GM18517 (cell line): Measurements from ENCODE around the gene MOK.
A peak's percentile ranks its signal among the peaks of the same experiment; 100 is the strongest.
"Not testable (repeated sequence)": the region's sequence is repeated elsewhere in the genome, so short reads cannot be mapped to it uniquely, and the experiment has no call there.

Experiments used
- ATAC-seq: cut with Tn5 transposase; IDR thresholded peaks from one replicate; pipeline ENCODE4 v1.9.1; 2021; ENCODE audit warnings: mild to moderate bottlenecking, moderate library complexity; ENCODE audit not compliant: unreplicated experiment

Gene MOK, protein sequence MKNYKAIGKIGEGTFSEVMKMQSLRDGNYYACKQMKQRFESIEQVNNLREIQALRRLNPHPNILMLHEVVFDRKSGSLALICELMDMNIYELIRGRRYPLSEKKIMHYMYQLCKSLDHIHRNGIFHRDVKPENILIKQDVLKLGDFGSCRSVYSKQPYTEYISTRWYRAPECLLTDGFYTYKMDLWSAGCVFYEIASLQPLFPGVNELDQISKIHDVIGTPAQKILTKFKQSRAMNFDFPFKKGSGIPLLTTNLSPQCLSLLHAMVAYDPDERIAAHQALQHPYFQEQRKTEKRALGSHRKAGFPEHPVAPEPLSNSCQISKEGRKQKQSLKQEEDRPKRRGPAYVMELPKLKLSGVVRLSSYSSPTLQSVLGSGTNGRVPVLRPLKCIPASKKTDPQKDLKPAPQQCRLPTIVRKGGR

DNA sequence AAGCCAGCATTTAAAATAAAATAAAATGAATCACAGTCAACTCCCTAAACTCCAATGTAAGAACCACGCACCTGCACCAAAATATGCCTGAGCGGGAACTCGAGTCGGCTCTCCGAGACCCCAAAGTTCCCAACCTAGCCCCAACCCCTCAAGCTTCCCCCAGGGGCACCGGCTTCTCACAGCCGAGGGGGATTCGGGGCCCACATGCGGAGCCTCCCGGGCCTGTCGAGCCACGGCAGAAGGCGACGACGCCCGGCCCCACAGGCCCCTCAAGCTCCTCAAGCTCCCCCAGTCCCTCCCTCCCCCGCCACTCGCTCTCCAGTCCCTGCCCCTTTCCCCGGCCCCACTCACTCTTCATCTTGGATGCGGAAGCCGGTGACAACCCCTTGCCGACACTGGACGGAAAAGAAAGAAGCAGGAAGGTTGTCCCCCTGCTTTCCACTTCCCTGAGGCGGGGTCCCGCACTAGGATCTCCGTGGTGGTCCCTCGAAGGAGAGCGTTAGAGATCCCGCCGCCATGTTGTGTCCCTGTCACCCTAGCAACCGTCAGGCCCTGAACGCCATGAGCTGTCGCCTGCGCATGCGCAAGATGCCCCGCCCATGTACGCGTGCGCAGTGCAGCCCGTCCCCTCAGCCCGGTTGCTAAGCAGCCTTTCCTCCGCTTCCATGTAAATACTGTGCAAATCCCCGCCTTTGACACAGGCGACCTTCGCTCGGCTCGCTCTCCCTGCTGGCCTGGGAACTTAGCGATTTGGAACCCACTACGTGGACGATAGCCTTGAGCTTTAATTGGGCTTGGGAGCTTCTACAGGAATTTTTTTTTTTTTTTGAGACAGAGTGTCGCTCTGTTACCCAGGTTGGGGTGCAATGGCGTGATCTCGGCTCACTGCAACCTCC lies at the start of gene MOK:
Gene MOK, minus strand, starts transcription at position 554 of the 896 bp plus-strand sequence. Its CDS starts 196 bp downstream, at position 358.
- ATAC-seq = peak; percentile 89

DNA sequence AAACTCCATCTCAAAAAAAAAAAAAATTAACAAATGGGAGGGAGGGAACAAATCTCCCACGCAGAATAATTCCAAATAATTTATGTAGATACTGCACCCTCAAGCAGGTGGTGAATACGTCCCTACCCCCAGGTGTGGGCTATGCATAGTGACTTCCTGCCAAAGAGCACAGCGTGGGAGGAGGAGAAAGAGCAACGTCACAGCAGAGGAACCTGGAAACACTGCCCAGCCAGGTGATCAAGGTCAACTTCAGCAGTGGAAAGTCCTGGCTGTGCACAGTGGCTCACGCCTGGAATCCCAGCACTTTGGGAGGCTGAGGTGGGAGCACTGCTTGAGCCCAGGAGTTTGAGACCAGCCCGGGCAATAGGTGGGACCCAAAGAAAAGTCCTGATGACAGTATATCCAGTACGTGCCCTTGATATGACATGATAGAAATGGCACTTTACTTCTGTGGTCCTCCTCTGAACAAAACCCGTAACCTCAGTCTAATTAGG lies 48.2 kb upstream of the MOK start:
- ATAC-seq = no peak

- ATAC-seq = no peak
Observed at GRCh38 chr14:102352213-102352612, 47.2 kb upstream of the MOK start.

DNA sequence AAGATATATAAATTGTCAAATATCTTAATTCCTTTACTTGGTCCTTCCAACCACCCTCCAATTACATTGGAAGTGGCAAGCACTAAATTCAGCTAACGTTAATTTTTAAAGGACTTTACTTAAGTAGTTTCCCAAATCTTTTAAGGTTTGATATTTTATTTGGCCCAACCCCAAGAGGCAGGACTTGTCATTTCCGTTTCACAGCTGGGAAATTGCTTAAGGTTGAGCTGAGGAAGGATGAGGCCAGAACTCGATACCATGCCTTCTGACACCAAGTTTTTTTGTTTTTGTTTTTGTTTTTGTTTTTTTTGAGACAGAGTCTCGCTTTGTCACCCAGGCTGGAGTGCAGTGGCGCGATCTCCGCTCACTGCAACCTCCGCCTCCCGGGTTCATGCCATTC lies 46.6 kb upstream of the MOK start:
- not testable (repeated sequence) for ATAC-seq

DNA sequence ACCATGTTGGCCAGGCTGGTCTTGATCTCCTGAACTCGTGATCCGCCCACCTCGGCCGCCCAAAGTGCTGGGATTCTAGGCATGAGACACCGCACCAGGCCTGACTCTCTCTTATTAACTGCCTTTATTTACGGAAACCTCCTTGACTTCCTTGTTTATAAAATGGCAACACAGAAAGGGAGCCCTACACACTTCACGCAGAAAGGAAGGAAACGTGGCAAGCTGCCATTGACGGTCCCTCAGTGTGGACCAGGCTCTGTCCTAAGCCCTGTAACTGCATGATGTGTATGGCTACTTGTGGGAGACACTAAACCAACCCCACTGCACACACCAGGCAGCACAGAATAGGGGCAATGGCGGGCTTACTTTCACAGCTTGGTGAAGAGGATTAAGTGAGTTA lies 46.1 kb upstream of the MOK start:
- ATAC-seq = no peak

DNA sequence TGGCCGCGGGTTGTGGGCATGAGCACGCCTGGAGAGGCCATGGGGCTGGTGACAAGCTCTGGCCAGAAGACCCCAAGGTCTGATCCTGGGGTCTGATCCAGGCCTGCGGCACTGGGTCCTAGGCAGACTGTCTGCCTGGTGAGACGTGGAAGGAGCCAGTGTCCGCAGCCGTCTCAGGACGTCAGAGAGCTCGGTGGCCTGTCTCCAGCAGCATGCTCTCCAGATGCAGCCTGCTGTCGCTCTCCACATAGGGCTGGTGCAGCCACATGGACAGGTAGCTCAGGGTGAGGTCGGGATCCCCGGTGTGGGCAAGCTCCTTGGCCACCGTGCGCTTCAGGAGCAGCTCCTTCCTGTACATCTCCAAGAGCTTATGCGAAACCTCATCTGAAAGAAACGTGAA lies 43.4 kb upstream of the MOK start:
- no peak for ATAC-seq

DNA sequence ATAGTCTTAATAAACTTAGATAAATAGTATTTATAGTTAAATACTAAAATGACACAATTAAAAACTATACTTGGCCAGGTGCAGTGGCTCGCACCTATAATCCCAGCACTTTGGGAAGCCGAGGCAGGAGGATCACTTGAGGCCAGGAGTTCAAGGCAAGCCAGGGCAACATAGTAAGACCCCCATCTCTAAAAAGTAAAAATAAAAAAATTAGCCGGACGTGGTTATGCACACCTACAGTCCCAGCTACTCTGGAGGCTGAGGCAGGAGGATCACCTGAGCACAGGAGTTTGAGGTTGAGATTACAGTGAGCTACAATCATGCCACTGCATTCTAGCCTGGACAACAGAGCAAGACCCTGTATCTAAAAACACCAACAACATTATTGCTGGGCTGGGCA lies 41.7 kb upstream of the MOK start:
- ATAC-seq = no peak

GRCh38 chr14:102345232-102345631 lies 40.3 kb upstream of the MOK start:
- ATAC-seq = no peak

- ATAC-seq = no peak
Observed at GRCh38 chr14:102344485-102344884, 39.5 kb upstream of the MOK start.

- ATAC-seq = no peak
Observed at GRCh38 chr14:102344084-102344483, 39.1 kb upstream of the MOK start.

GRCh38 chr14:102342238-102342637 lies 37.3 kb upstream of the MOK start:
- no peak for ATAC-seq

DNA sequence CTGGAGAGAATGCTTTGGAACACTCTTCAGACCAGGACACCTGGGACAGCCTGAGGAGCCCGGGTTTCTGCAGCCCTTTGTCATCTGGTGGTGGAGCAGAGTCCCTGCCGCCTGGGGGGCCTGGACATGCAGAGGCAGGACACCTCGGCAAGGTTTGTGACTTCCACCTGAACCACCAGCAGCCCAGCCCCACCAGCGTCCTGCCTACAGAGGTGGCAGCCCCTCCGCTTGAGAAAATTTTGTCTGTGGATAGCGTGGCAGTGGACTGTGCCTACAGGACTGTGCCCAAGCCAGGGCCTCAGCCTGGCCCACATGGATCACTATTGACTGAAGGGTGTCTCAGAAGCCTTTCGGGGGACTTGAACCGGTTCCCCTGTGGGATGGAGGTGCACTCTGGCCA lies 36.6 kb upstream of the MOK start:
- no peak for ATAC-seq

- ATAC-seq = no peak
Observed at GRCh38 chr14:102338724-102339123, 33.8 kb upstream of the MOK start.

GRCh38 chr14:102335163-102335562 lies 30.2 kb upstream of the MOK start:
- no peak for ATAC-seq

GRCh38 chr14:102333795-102334705 lies 29.1 kb upstream of the MOK start:
- no peak for ATAC-seq

GRCh38 chr14:102333390-102333789 lies 28.4 kb upstream of the MOK start:
- ATAC-seq = no peak

GRCh38 chr14:102330806-102331205 lies 25.8 kb upstream of the MOK start:
- no peak for ATAC-seq

DNA sequence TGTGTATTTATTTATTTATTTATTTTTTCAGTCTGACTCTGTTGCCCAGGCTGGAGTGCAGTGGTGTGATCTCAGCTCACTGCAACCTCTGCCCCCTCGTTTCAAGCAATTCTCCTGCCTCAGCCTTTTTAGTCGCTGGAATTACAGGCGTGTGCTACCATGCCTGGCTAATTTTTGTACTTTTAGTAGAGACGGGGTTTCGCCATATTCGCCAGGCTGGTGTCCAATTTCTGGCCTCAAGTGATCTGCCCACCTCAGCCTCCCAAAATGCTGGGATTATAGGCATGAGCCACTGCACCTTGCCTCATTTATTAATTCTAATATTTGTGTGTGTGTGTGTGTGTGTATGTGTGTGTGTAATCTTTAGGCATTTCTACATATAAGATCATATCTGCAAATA lies 24.4 kb upstream of the MOK start:
- ATAC-seq = not testable (repeated sequence)

GRCh38 chr14:102326583-102326982 lies 21.6 kb upstream of the MOK start:
- ATAC-seq = no peak

DNA sequence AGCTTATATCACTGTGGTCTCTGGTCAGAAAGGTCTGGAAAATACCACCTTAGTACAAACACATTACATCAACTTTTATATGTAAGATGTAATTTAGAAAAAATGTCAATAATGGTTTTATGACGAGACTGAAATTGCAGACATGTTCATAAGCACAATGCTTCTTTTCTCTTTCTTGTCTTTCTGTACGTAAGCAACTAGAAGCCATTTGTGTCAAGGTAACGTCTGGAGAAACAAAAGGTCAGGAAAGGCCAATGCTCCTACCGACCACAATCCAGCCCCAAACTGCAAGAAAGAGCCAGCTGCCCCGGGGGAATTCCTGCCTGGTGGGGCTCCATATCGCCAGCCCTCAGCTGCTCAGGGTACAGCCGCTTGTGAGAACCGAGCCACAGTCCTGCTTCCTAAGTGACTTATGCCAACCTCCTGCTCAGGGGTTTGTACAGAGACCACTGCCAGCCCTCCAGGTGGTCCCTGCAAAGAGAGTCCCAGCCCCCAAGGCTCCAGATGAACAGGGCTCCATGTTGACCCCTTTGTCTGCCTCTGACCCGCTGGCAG lies 20.9 kb upstream of the MOK start:
- no peak for ATAC-seq
